ENCODE results near the gene ZNF337.
A peak's percentile ranks its signal among the peaks of the same experiment; 100 is the strongest.
"Not testable (repeated sequence)": the region's sequence is repeated elsewhere in the genome, so short reads cannot be mapped to it uniquely, and the experiment has no call there.

ZNF337 gene

DNA sequence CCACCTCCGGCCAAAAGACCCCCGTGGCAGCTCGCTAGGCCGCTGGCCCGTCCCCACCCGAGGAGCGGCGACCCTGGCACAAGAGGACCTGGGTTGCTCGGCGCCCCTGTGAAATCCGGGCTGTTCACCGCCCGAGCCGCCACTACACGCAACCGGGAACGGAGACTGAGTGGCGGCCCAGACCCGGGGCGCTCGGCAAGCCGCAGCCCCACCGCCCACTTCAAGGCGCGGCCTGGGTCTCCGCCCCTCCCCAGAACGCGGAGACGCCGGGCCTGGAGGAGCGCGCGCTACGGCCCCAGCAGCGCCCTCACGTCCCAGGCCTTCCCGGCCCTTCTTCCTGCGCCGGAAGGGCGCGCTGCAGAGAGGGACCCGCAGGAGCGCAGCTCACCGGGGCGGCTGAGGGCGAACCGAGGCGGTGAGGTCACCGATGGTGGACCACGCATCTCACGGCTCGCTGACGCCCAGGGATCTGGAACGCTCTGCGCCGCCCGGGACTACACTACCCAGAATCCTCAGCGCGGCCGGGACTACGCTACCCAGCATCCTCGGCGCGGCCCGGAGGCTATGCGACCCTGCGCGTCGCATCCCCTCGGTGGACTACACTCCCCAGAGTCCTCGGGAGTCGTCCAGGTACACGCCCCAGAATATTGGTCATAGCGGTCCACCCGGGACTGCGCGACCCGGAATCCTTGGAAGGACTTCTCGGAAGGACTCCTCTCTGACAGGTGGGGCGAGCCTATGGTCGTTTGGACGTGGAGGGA is at the start of gene ZNF337:
Gene ZNF337, minus strand, starts transcription at position 483 of the 761 bp plus-strand sequence. CDS start 10,436 bp downstream, outside the sequence.
- peak; percentile 85 for DNase-seq (ENCODE audit: low read depth)

DNA sequence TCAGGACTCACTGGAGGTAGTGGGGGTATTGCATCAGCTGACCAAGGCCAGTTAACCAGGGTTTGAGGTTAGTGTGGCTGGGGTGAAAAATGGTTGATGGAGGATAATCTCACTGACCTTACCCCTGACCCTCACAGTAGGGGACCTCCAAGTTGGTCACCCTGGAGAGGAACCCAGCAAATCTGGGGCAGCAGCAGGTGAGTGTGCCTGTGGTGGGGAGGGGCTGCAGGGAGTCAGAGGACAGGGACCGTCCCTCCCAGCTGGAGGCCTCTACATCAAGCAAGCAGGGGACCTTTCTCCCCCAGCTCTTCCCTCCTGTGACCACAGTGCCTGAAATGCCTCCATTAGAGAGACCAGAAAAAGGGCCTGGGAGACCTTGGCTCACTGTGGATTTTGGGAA is 49.1 kb upstream of the ZNF337 start:
- DNase-seq (ENCODE audit: low read depth): no peak

DNA sequence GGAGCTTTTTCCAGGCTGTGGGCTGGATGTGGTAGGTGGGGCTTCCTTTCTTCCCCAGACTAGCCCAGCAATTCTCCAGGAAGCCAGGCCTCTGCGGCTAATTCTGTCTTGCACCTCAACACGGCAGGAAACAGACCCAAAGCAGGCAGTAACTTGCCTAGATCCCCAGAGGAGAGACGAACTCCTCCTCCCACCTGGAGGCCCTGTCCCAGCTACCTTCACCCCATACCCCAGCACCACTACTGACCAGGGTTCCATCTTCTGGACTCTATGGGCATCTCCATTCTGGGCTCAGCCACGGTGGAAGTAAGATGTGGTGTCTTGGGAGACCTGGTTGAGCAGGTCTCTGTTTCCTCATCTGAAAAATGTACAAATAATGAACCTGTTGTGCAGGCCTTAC is 48.4 kb upstream of the ZNF337 start:
- no peak for DNase-seq (ENCODE audit: low read depth)

DNA sequence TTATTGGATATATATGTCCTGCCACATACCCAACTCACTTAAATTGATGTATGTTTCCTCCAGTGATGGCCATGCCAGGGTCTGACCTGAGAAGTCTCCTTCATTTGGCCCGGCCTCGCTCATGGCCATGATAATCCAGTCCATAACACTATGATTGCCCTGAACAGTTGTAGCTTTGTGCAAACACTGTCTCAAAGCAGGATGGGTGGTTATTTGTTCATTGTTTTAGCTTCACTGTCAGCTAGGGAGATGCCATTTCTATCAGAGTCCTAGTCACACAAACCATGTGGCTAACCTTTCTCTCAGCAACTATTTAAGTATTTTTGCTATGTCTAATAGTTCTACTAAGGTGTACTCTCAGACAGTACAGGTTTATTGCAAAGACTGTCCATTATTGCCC is 47.6 kb upstream of the ZNF337 start:
- DNase-seq (ENCODE audit: low read depth): no peak

DNA sequence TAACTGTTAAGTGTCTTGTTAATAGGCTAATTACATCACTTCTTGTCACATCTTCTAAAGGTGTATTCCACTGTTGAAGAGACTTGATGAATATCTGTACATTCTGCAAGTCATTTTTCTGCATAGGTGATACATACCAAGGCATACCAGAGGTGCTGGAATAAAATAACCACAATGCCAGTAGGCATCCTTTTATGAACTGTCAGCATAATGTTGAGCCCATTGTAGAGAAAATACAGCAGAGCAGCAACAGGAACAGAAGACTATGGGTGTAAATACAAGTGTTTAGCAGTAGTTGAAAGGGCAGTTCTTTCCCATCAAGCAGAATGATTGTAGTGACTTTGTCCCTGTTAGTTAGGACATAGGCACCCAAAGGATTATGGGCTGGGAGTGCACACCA is 44.4 kb upstream of the ZNF337 start:
- DNase-seq (ENCODE audit: low read depth): no peak

DNA sequence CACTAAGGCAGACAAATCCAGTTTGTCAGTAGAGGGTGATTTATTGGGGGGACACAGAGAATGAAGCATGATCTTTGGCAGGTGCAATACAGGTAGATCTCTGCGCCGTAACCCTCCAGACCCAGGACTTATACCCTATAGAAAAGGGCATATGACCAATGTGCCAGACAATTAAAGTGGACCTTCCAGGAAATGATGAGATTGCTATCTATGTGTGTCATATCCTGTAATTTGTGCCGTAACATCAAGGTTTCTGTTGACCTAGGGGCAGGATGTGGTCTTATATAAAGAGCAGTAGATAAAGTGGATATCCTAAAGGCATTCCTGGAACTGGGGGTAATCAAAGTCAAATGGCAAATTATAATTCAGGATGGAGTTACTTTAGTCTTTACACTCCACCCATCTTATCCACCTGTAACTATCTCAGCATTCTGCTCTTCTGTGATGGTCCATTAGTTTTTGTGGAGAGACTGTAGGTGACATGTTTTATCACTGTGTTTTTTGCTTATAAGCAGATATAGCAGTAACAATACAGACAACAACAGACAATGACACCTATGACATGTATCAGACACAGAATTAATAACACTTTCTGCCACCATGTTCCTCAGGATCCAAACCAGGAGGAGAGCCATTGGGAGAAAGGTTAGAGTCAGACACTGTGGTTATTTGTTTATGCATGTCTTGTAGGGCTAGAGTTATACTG is 43.1 kb upstream of the ZNF337 start:
- no peak for DNase-seq (ENCODE audit: low read depth)

DNA sequence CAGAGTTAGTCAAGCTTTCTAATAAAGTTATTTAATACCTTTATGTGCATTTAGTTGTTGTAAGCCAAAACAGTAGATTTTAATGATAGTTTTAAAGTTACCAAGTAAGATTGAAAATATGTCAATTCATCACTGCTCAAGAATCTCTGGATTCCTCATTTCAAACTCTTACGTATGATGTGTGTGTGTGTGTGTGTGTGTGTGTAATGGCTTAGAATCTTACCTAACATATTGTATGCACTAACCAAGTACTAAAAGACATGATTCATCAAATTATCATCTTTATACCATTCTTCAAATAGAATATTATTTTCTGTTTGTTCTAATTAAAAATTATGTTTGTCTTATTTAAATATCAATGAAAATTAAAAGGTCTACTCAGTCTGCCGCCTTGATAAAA is 41.5 kb upstream of the ZNF337 start:
- no peak for DNase-seq (ENCODE audit: low read depth)

DNA sequence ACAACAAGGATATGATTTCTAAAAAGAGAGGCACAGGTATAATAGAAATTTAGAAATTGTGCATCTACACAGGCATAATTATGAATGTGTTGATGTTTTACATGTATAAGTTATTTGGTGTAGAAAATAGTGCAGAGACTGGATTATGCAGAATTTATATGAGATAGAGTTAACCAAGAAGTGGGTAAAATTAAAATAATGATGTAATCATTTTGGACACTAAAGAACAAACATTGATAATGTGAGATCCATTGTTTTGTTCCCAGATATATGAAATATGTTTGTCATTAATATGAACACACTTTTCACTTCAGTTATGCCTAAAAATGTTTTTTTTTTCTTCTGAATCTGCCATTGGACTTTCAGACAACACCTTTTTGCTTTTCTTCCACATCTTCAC is 37.2 kb upstream of the ZNF337 start:
- DNase-seq (ENCODE audit: low read depth): no peak

DNA sequence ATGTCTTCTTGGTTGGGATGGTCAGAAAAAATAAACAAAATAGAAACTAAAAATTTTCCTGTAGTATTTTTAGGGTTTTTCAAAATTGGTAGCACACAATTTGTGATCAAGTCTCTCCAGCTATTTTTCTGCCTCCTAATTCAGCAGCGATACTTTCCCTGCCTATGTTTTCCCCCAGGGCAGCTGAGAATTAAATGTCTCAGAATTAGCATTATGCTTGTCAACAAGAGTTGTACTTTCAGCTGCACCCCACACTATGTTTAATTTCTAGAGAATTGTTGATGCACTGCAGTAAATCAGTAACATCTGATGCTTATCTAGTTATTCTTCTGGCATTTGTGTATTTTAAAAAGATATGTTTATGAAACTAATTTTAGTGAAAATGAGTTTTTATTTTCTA is 34.2 kb upstream of the ZNF337 start:
- DNase-seq (ENCODE audit: low read depth): no peak

DNA sequence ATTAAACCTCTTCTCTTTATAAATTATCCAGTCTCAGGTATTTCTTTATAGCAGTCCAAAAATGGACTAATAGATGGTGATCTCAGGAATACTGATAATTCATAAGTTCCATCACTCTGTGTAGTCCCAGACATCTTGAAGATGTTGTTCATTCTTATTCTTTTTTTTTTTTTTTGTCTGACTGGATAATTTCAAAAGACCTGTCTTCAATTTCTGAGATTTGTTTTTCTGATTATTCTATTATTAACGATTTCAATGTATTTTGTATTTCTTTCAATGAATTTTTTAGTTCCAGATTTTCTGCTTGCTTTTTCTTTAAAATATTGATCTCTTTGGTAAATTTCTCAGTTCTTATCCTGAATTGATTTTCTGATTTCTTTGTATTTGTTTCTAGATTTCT is 29.7 kb upstream of the ZNF337 start:
- DNase-seq (ENCODE audit: low read depth): no peak

DNA sequence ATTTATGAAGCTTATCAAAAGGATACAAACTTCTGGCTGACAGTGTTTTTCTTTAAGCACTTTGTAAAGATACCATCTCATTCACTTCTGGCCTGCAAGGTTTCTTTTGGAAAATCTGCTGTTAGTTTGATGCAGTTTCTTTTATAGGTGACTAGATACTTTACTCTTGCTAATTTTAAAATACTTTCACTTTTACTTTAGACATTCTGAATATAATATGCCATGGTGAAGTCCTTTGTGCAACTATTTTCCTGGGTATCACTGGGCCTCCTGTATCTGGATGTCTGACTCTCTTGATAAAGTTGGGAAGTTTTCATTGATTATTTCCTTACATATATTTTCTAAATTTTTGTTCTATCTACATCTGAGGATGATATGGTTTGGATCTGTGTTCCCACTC is 29.0 kb upstream of the ZNF337 start:
- no peak for DNase-seq (ENCODE audit: low read depth)

DNA sequence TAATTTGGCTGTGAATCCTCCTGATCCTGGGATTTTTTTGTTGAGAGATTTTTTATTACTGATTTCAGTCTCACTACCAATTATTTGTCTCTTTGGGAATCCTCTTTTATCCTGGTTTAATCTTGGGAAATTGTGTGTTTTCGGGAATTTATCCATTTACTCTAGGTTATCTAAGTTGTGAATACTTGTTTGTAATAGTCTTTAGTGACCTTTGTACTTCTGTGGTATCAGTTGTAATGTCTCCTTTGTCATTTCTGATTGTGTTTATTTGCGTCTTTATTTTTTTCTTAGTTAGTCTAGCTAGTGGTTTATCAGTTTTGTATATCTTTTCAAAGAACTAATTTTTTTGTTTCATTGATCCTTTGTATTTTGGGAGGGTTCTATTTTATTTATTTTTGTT is 27.3 kb upstream of the ZNF337 start:
- DNase-seq (ENCODE audit: low read depth): no peak

DNA sequence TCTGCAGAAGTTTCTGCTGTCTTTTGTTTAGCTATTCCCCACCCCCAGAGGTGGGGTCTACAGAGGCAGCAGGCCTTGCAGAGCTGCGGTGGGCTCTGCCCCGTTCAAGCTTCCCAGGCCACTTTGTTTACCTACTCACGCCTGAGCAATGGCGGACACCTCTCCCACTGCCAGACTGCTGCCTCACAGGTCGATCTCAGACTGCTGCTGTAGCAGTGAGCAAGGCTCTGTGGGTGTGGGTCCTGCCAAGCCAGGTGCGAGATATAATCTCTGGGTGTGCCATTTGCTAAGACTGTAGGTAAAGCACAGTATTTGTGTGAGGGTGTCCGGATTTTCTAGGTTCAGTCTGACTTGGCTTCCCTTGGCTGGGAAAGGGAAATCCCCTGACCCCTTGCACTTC is 23.6 kb upstream of the ZNF337 start:
- DNase-seq (ENCODE audit: low read depth): no peak

DNA sequence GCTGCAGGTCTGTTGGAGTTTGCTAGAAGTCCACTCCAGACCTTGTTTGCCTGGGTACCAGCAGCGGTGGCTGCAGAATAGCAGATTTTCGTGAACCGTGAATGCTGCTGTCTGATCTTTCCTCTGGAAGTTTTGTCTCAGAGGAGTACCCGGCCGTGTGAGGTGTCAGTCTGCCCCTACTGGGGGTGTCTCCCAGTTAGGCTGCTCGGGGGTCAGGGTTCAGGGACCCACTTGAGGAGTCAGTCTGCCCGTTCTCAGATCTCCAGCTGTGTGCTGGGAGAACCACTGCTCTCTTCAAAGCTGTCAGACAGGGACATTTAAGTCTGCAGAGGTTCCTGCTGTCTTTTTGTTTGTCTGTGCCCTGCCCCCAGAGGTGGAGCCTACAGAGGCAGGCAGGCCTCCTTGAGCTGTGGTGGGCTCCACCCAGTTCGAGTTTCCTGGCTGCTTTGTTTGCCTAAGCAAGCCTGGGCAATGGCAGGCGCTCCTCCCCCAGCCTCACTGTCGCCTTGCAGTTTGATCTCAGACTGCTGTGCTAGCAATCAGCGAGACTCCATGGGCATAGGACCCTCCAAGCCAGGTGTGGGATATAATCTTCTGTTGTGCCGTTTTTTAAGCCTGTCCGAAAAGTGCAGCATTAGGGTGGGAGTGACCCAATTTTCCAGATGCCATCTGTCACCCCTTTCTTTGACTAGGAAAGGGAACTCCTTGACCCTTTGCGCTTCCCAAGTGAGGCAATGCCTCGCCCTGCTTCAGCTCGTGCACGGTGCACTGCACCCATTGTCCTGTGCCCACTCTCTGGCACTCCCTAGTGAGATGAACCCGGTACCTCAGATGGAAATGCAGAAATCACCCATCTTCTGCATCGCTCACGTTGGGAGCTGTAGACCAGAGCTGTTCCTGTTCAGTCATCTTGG is 22.5 kb upstream of the ZNF337 start:
- DNase-seq (ENCODE audit: low read depth): not testable (repeated sequence)

DNA sequence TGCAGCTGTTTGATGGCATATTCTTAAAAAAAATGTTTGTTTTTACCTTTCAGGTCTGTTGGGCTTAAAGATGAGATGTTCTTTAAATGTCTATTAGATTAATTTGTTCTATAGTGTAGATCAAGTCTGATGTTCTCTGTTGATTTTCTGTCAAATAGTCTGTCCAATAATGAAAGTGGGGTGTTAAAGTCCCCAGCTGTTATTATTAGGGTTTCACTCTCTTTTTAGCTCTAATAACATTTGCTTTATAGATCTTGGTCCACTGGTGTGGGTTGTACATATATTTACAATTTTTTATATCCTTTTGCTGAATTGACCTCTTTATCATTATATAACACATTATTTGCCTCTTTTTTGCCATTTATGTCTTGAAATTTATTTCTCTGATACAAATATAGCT is 11.0 kb upstream of the ZNF337 start:
- DNase-seq (ENCODE audit: low read depth): no peak

DNA sequence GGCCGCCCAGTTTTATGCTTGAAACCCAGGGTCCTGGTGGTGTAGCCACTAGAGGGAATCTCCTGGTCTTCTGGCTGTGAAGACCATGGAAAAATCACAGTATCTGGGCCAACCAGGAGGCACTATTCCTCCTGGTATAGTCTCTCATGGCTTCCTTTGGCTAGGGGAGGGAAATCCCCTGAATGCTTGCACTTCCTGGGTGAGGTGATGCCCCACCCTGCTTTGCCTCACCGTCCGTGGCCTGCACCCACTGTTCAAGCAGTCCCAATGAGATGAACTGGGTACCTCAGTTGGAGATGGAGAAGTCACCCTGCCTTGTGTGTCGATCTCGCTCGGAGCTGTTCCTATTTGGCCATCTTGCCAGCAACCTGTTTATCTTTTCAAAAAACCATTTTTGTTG is 10.1 kb upstream of the ZNF337 start:
- DNase-seq (ENCODE audit: low read depth): no peak

DNA sequence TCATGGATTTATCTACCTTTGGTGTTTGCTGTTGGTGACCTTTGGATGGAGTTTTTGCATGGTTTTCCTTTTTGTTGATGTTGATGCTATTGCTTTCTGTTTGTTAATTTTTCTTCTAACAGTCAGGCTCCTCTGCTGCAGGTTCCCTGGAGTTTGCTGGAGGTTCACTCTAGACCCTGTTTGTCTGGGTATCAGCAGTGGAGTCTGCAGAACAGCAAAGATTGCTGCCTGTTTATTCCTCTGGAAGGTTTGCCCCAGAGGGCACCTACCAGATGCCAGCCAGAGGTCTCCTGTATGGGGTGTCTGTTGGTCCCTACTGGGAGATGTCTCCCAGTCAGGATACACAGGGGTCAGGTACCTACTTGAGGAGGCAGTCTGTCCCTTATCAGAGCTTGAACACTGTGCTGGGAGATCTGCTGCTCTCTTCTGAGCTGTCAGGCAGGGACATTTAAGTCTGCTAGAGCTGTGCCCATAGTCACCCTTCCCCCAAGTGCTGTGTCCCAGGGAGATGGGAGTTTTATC is 9.2 kb upstream of the ZNF337 start:
- no peak for DNase-seq (ENCODE audit: low read depth)

DNA sequence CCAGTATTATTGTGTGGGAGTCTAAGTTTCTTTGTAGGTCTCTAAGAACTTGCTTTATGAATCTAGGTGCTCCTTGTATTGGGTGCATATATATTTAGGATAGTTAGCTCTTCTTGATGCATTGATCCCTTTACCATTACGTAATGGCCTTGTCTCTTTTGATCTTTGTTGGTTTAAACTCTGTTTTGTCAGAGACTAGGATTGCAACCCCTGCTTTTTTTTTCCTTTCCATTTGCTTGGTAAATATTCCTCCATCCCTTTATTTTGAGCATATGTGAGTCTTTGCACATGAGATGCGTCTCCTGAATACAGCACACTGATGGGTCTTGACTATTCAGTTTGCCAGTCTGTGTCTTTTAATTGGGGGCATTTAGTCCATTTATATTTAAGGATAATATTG is 7.7 kb upstream of the ZNF337 start:
- DNase-seq (ENCODE audit: low read depth): not testable (repeated sequence)

DNA sequence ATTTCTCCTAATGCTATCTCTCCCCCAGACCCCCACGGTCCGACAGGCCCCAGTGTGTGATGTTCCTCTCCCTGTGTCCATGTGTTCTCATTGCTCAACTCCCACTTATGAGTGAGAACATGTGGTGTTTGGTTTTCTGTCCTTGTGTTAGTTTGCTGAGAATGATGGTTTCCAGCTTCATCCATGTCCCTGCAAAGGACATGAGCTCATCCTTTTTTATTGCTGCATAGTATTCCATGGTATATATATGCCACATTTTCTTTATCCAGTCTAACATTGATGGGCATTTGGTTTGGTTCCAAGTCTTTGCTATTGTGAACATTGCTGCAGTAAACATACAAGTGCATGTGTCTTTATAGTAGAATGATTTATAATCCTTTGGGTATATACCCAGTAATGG is 4.2 kb upstream of the ZNF337 start:
- not testable (repeated sequence) for DNase-seq (ENCODE audit: low read depth)

DNA sequence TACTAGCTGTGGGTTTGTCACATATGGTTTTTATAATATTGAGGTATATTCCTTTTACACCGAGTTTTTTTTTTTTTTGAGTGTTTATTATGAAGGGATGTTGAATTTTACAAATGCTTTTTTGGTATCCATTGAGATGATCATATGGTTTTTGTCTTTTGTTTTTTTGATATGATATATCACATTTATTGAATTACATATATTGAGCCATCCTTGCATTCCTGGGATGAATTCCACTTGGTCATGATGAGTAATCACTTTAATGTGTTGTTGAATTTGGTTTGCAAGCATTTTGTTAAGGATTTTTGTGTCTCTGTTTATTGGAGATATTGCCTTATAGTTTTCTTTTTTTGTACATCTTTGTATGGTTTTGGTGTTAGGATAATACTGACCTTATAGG is 3.3 kb upstream of the ZNF337 start:
- no peak for DNase-seq (ENCODE audit: low read depth)

DNA sequence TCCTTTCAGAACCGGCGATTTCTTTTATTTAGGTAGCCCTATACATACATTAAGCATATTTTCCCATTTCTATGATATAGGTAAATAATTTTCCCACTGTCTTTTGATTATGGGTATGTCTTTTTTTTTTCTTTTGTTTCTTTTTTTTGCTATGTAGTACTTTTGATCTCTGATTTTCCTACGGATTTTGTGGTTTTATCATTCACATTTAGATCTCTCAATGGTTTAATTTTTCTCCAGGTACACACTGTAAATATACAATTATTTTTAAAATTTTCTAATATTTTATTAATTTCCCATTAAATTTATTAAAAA is 436 bp upstream of the ZNF337 start:
- no peak for DNase-seq (ENCODE audit: low read depth)

DNA sequence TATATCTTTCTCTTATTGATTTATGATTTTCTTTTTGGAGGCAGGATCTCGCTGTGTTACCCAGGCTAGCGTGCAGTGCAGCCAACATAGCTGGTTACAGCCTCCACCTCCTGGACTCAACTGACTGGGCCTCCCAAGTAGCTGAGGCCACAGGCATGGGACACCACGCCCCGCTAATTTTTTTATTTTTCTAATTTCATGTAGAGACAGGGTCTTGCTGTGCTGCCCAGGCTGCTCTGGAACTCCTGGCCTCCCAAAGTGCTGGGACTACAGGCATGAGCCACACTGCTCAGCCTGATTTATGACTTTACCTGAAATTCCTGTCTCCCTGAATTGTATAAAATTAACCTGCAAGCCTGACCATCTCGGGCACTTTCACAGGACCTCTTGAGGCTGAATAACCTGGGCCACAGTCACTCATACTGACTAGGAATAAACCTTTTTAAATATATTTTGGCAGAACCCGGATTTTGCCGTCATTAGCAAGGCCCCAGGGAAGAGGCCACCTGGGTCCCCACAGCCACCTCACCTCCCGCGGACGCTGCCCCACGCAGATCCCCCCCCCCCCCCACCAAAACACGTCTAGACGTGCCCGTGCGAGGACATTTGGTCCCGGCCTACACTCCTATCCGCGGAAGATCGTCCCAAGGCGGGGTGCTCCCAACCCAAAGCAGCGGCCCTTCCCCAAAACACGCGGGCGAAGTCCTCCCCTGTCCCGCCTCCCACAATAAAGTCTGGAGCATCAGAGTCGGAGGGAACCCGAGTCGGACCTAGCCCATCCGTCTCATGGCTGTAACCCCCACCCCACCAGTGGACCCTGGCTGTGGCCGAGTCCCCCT is 902 bp downstream of the ZNF337 start:
- no peak for DNase-seq (ENCODE audit: low read depth)

Measured in CMK (cell line).